Stimulated activated CD8-positive, alpha-beta memory T cell treated with anti-CD3 and anti-CD28 coated beads, Interleukin-15, amount 100 ng/mL, for 4 hours (primary cell): ENCODE results near the gene MIOX.
A peak's percentile ranks its signal among the peaks of the same experiment; 100 is the strongest.
"Not testable (repeated sequence)": the region's sequence is repeated elsewhere in the genome, so short reads cannot be mapped to it uniquely, and the experiment has no call there.

Experiments
- DNase-seq, 2 donors: peaks; one replicate each; pipeline ENCODE4 v3.0.0-alpha.2; 2020; ENCODE audit warnings: low read depth in 2 of 2

Gene MIOX

DNA sequence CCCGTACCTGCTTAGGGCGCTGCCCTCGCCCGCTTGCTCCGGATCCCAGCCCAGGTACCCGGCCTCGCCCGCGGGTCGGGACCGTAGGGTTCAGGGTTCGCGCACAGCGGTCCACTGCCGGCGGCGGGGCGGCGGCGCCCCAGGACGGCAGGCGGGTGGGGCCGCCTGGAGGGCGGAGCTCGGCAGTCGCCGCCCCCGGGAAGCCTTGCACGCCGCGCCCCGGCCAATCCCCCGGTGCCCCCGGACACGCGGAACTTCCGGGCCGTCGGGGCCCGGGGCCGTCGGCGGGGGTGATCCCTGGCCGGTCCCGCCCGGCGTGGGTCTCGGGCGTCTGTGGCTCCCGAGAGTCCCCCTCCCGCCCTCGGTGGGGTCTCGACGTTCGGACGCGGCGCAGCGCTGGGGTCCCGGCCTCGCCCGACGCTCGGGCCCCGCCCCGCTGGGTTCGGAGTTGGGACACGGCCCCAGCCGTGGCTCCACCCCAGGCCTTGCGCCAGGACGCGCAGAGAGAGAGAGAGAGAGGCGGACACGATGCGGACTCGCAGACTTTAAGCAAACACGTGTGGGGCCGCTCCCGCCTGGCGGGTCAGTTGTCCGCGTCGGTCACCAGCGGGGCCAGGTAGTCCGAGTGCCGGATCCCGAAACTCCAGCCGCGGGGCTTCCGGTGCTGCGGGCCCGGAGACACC lies 43.4 kb downstream of the MIOX start, which contains the start of gene TYMP:
TYMP (minus strand) TSS at position 116 of the 683 bp plus-strand sequence. CDS start 303 bp downstream, outside the sequence.
- DNase-seq: peak in 1 of 2 donors; percentile 61

DNA sequence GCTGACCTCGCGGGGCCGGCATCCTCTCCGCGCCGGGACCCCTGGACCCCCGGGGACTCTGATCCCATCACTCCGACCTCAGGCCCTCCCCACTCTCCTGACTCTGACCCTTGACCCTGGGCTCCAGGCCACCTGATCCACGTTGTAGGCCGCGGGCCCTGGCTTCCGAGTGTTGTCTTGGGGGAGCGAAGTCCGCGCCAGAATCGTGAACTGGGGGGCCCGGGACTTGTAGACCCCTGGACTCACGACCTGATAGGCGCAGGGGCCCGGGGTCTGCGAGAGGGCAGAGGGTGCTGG lies 43.9 kb downstream of the MIOX start:
- DNase-seq: no peak

DNA sequence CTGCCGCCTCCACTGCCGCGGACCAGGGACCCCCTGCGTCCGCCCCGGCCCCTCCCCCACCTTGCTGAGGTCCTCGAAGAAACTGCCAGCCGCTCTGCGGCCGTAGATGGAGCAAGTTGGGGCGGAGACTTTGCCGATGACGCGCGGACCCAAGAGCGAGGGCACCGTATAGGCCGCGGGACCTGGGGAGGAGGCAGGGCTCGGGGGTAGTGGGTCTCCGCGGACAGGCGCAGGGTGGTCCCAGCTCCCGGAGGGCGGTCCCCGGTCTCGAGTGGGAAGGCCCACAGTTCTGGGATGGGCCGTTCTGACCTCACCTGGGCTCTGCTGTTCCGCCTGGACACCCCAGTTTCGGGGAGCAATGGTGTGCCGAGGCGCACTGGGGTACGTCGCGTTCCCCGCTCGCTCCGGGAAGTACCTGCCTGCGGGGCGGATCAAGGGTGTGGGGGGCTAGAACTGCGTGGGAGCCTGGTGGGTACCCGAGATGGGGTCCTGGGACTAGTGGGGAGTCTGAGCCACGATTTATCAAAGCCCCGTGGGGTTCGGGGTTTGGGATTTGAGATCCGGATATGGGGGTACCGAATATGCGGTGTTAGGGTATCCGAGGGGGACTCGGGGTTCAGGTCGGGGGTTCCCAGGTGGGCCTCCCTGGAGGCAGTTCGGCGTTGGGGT lies 44.4 kb downstream of the MIOX start:
- peak; percentile 69 to 72 for DNase-seq

DNA sequence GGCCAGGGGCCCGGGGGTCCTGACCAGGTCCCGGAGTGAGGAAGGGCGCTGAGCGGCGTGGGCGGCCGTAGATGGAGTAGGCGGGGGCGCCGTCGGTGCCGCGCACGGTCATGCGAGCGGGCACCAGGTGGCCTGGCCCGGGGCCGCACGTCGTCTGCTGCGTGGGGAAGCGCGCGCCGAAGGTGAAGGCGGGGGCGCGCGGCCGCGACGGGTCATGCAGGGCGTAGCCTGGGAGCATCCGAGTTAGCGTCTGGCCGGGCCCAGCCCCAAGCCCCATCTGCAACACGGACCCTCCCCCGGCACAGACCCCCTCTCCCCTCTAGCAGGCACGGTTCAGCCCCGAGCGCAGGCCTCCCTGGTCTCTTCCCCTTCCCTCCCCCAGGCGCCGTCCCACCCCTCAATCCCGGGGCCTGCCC lies 44.9 kb downstream of the MIOX start:
- peak in 1 of 2 donors; percentile 60 for DNase-seq

- no peak for DNase-seq
Observed at GRCh38 chr22:50531962-50532674, 45.5 kb downstream of the MIOX start.

GRCh38 chr22:50532824-50533796 lies 46.5 kb downstream of the MIOX start:
- DNase-seq: no peak

- DNase-seq: not testable (repeated sequence)
Observed at GRCh38 chr22:50533856-50534711, 47.4 kb downstream of the MIOX start.

- DNase-seq: no peak
Observed at GRCh38 chr22:50535113-50535512, 48.5 kb downstream of the MIOX start.

DNA sequence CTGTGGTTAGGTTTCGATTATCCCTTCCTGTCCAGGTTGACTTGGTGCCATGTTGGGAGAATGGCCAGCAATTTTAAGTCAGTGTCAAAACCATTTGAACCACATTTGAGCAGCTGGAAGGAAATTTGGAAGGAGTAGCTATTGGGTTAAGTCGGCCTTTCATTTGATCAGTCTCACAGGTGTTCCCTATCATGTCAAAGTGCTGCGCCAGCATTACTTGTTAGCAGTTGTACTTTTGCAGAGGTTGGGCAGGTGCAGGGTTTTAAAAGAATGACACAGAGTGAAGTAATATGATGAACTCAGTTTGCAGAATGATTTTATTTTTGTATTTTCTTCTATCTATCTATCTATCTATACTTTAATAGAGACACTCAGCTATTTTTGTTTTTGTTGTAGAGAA lies 49.6 kb downstream of the MIOX start:
- no peak for DNase-seq

GRCh38 chr22:50537765-50538164 lies 51.1 kb downstream of the MIOX start:
- DNase-seq: no peak
